HepG2 (cell line): ENCODE data around the gene SRSF8. TPM values are rescaled to one million over a fixed set of nuclear protein-coding genes. Genes with fewer than 3 reads are reported as not detected.
A peak's percentile ranks its signal among the peaks of the same experiment; 100 is the strongest.

Experiments used
- AHR ChIP-seq: IDR thresholded peaks from 2 replicates; pipeline ENCODE4 v1.6.1; 2018; ENCODE audit warnings: missing genetic modification reagents, missing compliant biosample characterization
- ARNTL ChIP-seq: sonication (generic); formaldehyde crosslinking; IDR thresholded peaks from 2 replicates; pipeline ENCODE4 v1.4.0; 2020; ENCODE audit warnings: mild to moderate bottlenecking, missing genetic modification reagents
- DNMT3B ChIP-seq: conservative IDR thresholded peaks from 2 replicates; pipeline ENCODE4 v1.6.1; 2016; ENCODE audit warnings: missing biosample characterization, control low read depth
- ETV5 ChIP-seq: IDR thresholded peaks from 2 replicates; pipeline ENCODE4 v1.6.1; 2018; ENCODE audit warnings: missing biosample characterization, missing genetic modification reagents, inconsistent platforms, borderline replicate concordance
- GTF2F1 ChIP-seq: fragments of 150-350 bp; IDR thresholded peaks from 2 replicates; pipeline ENCODE4 v1.6.1; 2014; ENCODE audit warnings: low read length
- HNRNPLL ChIP-seq: fragments of 200-400 bp; formaldehyde crosslinking; IDR thresholded peaks from 2 replicates; pipeline ENCODE4 v1.6.1; 2017; ENCODE audit warnings: mild to moderate bottlenecking, low read depth, low read length; ENCODE audit not compliant: poor library complexity, severe bottlenecking
- JDP2 ChIP-seq: sonication (generic); formaldehyde crosslinking; IDR thresholded peaks from 2 replicates; pipeline ENCODE4 v1.8.1; 2022; ENCODE audit warnings: missing genetic modification reagents, borderline replicate concordance
- KDM1A ChIP-seq: IDR thresholded peaks from 2 replicates; pipeline ENCODE4 v1.6.1; 2016; ENCODE audit warnings: missing compliant biosample characterization
- KLF13 ChIP-seq: sonication (generic); formaldehyde crosslinking; IDR thresholded peaks from 2 replicates; pipeline ENCODE4 v1.4.0; 2020; ENCODE audit warnings: mild to moderate bottlenecking, missing genetic modification reagents
- MAFK ChIP-seq, 2 experiments: IDR thresholded peaks in 1 of 2; conservative IDR thresholded peaks in 1 of 2; 2 replicates each; pipeline ENCODE4 v1.6.1; 2011; ENCODE audit warnings: improper control_type of control experiment in 2 of 2, low read length in 2 of 2
- MZF1 ChIP-seq: sonication (generic); formaldehyde crosslinking; IDR thresholded peaks from 2 replicates; pipeline ENCODE4 v1.8.1; 2023; ENCODE audit warnings: mild to moderate bottlenecking, missing genetic modification reagents, borderline replicate concordance
- NPAS2 ChIP-seq: sonication (generic); formaldehyde crosslinking; IDR thresholded peaks from 2 replicates; pipeline ENCODE4 v1.8.0; 2022; ENCODE audit warnings: mild to moderate bottlenecking, missing genetic modification reagents, borderline replicate concordance
- POLR2G ChIP-seq: fragments of 200-400 bp; formaldehyde crosslinking; IDR thresholded peaks from 2 replicates; pipeline ENCODE4 v1.6.1; 2018; ENCODE audit warnings: mild to moderate bottlenecking, low read depth, low read length, moderate library complexity
- SRSF9 ChIP-seq: fragments of 200-400 bp; formaldehyde crosslinking; IDR thresholded peaks from 2 replicates; pipeline ENCODE4 v1.6.1; 2018; ENCODE audit warnings: borderline replicate concordance, mild to moderate bottlenecking, low read depth, low read length; ENCODE audit not compliant: insufficient read depth, poor library complexity, severe bottlenecking
- ZC3H4 ChIP-seq: sonication (generic); formaldehyde crosslinking; IDR thresholded peaks from 2 replicates; pipeline ENCODE4 v1.4.0; 2020; ENCODE audit warnings: missing genetic modification reagents, borderline replicate concordance
- ZEB1 ChIP-seq: IDR thresholded peaks from 2 replicates; pipeline ENCODE4 v1.6.1; 2012; ENCODE audit warnings: mild to moderate bottlenecking, low read depth, inconsistent platforms; ENCODE audit not compliant: insufficient replicate concordance
- ZFP36L1 ChIP-seq: sonication (generic); formaldehyde crosslinking; IDR thresholded peaks from 2 replicates; pipeline ENCODE4 v1.8.0; 2022; ENCODE audit warnings: mild to moderate bottlenecking, missing genetic modification reagents, moderate library complexity
- ZNF138 ChIP-seq: sonication (generic); formaldehyde crosslinking; IDR thresholded peaks from 2 replicates; pipeline ENCODE4 v1.5.0; 2020; ENCODE audit warnings: mild to moderate bottlenecking, low read depth, missing genetic modification reagents
- ZNF282 ChIP-seq: fragments of 450-650 bp; IDR thresholded peaks from 2 replicates; pipeline ENCODE4 v1.6.1; 2018; ENCODE audit not compliant: partially characterized antibody
- ZNF431 ChIP-seq: sonication (generic); formaldehyde crosslinking; IDR thresholded peaks from 2 replicates; pipeline ENCODE4 v1.9.0; 2022; ENCODE audit warnings: missing genetic modification reagents, low read depth, mild to moderate bottlenecking, borderline replicate concordance
- ZNF605 ChIP-seq: sonication (generic); formaldehyde crosslinking; IDR thresholded peaks from 2 replicates; pipeline ENCODE4 v1.8.0; 2022; ENCODE audit warnings: mild to moderate bottlenecking, missing genetic modification reagents
- ZNF670 ChIP-seq: sonication (generic); formaldehyde crosslinking; IDR thresholded peaks from 2 replicates; pipeline ENCODE4 v1.8.0; 2022; ENCODE audit warnings: mild to moderate bottlenecking, missing genetic modification reagents, borderline replicate concordance
- ZNF768 ChIP-seq: sonication (generic); formaldehyde crosslinking; IDR thresholded peaks from 2 replicates; pipeline ENCODE4 v1.4.0; 2020; ENCODE audit warnings: missing genetic modification reagents
- ZNF772 ChIP-seq: sonication (generic); formaldehyde crosslinking; IDR thresholded peaks from 2 replicates; pipeline ENCODE4 v1.5.0; 2020; ENCODE audit warnings: mild to moderate bottlenecking, missing genetic modification reagents
- polyA plus RNA-seq, 8 experiments: library from polyadenylated mRNA; depleted of rRNA in 3 of 8; stranded (reverse) in 7 of 8; unstranded in 1 of 8; fragments of >200 nt; fragmentation: Illumina TruSeq in 4 of 8; extraction: Trizol in 4 of 8; gene quantifications; 2 replicates each; pipeline versions ENCODE4 v1.2.1 to v1.2.3, GENCODE V29; 2011 to 2016; ENCODE audit warnings: low read depth in 4 of 8, missing spikeins in 1 of 8, mixed read lengths in 1 of 8; ENCODE audit not compliant: insufficient read depth in 1 of 8
- total RNA-seq, 5 experiments: library from RNA; depleted of rRNA; stranded (reverse); fragments of >200 nt; fragmentation: Illumina TruSeq; extraction: Trizol; gene quantifications; 2 replicates each; pipeline ENCODE4 v1.2.3, GENCODE V29; 2016; ENCODE audit warnings: low read depth in 1 of 5
- TF ChIP-seq, protein P1 (sequence below): sonication (generic); formaldehyde crosslinking; conservative IDR thresholded peaks from 2 replicates; pipeline ENCODE4 v1.4.0; 2020; ENCODE audit warnings: missing genetic modification reagents
- TF ChIP-seq, protein P2 (sequence below): IDR thresholded peaks from 2 replicates; pipeline ENCODE4 v1.6.1; 2016; ENCODE audit warnings: mild to moderate bottlenecking, missing biosample characterization, missing genetic modification reagents
- TF ChIP-seq, protein P3 (sequence below): sonication (generic); formaldehyde crosslinking; IDR thresholded peaks from 2 replicates; pipeline ENCODE4 v1.8.0; 2022; ENCODE audit warnings: mild to moderate bottlenecking, missing genetic modification reagents, moderate library complexity
- TF ChIP-seq, protein P4 (sequence below): sonication (generic); formaldehyde crosslinking; IDR thresholded peaks from 2 replicates; pipeline ENCODE4 v1.9.0; 2021; ENCODE audit warnings: missing genetic modification reagents, borderline replicate concordance
- TF ChIP-seq, protein P5 (sequence below): IDR thresholded peaks from 2 replicates; pipeline ENCODE4 v1.6.1; 2016; ENCODE audit warnings: missing compliant biosample characterization, missing genetic modification reagents, borderline replicate concordance

SRSF8 gene
- total and polyA plus RNA-seq, 2 of the 13 experiments (the other 11 are each of a cell fraction or from before 2014, with no cell fraction given), result 21.8 to 25.8 TPM

DNA sequence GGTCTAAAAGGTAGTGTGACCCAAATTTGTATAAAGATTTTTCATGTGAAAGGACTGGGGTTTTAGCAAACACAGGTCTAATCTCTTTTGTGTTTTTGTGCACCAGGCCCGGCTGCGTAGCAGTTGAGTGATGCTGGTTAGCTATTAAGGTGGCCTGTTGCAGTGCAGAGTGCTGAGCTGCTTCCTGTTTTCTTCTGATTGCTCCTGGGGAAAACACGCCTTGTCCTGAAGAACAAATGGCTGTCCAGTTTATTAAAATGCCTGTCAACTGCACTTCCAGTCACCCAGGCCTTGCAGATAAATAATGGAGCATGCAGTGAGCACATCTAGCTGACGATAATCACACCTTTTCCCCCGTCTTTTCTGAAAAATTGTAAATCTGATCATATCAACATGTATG is 1.8 kb downstream of the SRSF8 start (continued):
- TF ChIP-seq, protein P1, sequence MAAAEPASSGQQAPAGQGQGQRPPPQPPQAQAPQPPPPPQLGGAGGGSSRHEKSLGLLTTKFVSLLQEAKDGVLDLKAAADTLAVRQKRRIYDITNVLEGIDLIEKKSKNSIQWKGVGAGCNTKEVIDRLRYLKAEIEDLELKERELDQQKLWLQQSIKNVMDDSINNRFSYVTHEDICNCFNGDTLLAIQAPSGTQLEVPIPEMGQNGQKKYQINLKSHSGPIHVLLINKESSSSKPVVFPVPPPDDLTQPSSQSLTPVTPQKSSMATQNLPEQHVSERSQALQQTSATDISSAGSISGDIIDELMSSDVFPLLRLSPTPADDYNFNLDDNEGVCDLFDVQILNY, result no peak
- TF ChIP-seq NPAS2 (no peak), KDM1A (CRISPR knock-in tag) (no peak), POLR2G (peak; percentile 69), SRSF9 (no peak), MZF1 (CRISPR knock-in tag) (no peak), DNMT3B (CRISPR knock-in tag) (no peak; the same call in 1 of the 2 replicates), HNRNPLL (no peak), ZNF138 (no peak), ZNF772 (CRISPR knock-in tag) (no peak), ZNF670 (CRISPR knock-in tag) (no peak), ZEB1 (no peak), AHR (CRISPR knock-in tag) (no peak), JDP2 (CRISPR knock-in tag) (no peak), KLF13 (CRISPR knock-in tag) (no peak), ZNF282 (no peak), ZNF605 (CRISPR knock-in tag) (no peak), ZNF768 (no peak; the same call in 1 of the 2 replicates), ZC3H4 (no peak), MAFK (conservative IDR thresholded peaks at IDR 0.05 in 1 of 2, IDR thresholded peaks at IDR 0.05 in 1 of 2; ENCODE audit: low read length in 2 of 2) (0 out of 4 replicates have a peak, but pooled peaks of 1 of the 2 experiments have one; percentile 9), ETV5 (peak; percentile 60; the same call in 1 of the 2 replicates), ZNF431 (CRISPR knock-in tag) (no peak), ZFP36L1 (no peak), GTF2F1 (no peak), ARNTL (CRISPR knock-in tag) (no peak)
- TF ChIP-seq, protein P2, sequence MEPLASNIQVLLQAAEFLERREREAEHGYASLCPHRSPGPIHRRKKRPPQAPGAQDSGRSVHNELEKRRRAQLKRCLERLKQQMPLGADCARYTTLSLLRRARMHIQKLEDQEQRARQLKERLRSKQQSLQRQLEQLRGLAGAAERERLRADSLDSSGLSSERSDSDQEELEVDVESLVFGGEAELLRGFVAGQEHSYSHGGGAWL (CRISPR knock-in tag), result no peak
- TF ChIP-seq, protein P3, sequence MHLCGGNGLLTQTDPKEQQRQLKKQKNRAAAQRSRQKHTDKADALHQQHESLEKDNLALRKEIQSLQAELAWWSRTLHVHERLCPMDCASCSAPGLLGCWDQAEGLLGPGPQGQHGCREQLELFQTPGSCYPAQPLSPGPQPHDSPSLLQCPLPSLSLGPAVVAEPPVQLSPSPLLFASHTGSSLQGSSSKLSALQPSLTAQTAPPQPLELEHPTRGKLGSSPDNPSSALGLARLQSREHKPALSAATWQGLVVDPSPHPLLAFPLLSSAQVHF (CRISPR knock-in tag), result no peak
- TF ChIP-seq, protein P4, sequence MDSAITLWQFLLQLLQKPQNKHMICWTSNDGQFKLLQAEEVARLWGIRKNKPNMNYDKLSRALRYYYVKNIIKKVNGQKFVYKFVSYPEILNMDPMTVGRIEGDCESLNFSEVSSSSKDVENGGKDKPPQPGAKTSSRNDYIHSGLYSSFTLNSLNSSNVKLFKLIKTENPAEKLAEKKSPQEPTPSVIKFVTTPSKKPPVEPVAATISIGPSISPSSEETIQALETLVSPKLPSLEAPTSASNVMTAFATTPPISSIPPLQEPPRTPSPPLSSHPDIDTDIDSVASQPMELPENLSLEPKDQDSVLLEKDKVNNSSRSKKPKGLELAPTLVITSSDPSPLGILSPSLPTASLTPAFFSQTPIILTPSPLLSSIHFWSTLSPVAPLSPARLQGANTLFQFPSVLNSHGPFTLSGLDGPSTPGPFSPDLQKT (CRISPR knock-in tag), result no peak
- TF ChIP-seq, protein P5, sequence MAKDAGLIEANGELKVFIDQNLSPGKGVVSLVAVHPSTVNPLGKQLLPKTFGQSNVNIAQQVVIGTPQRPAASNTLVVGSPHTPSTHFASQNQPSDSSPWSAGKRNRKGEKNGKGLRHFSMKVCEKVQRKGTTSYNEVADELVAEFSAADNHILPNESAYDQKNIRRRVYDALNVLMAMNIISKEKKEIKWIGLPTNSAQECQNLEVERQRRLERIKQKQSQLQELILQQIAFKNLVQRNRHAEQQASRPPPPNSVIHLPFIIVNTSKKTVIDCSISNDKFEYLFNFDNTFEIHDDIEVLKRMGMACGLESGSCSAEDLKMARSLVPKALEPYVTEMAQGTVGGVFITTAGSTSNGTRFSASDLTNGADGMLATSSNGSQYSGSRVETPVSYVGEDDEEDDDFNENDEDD (CRISPR knock-in tag), result no peak
